OCI-LY1 (cell line): ENCODE measurements around the gene VPS41.

Experiments
- H2AFZ ChIP-seq: fragments of 200-600 bp; sonication (generic), shearing (Covaris generic); 2 replicates; pipeline ENCODE4 v1.6.0; 2014; ENCODE audit warnings: antibody characterized with exemption, mild to moderate bottlenecking, low read length
- H3F3A ChIP-seq: fragments of 200-600 bp; sonication (generic), shearing (Covaris generic); 2 replicates; pipeline ENCODE4 v1.6.0; 2014; ENCODE audit warnings: mild to moderate bottlenecking, antibody characterized with exemption, low read length, moderate library complexity; ENCODE audit not compliant: insufficient read depth
- H3K27ac ChIP-seq: fragments of 200-600 bp; sonication (generic); 2 replicates; pipeline ENCODE4 v1.5.1; 2014; ENCODE audit warnings: low read length, mixed run types, mild to moderate bottlenecking, low read depth; ENCODE audit not compliant: poor library complexity, severe bottlenecking
- H3K27me3 ChIP-seq: fragments of 200-600 bp; sonication (generic); 2 replicates; pipeline ENCODE4 v1.6.0; 2014; ENCODE audit warnings: antibody characterized with exemption, mild to moderate bottlenecking, low read length, moderate library complexity; ENCODE audit not compliant: insufficient read depth
- H3K36me3 ChIP-seq: fragments of 200-600 bp; sonication (generic); 2 replicates; pipeline ENCODE4 v1.6.1; 2014; ENCODE audit warnings: mild to moderate bottlenecking, antibody characterized with exemption, low read length, moderate library complexity, mixed read lengths; ENCODE audit not compliant: insufficient read depth
- H3K4me1 ChIP-seq: fragments of 200-600 bp; sonication (generic); 2 replicates; pipeline ENCODE4 v1.5.1; 2014; ENCODE audit warnings: mild to moderate bottlenecking, low read length, moderate library complexity; ENCODE audit not compliant: insufficient read depth, severe bottlenecking
- H3K4me2 ChIP-seq: fragments of 200-600 bp; sonication (generic), shearing (Covaris generic); 2 replicates; pipeline ENCODE4 v1.6.1; 2014; ENCODE audit warnings: low read length
- H3K4me3 ChIP-seq: fragments of 200-600 bp; sonication (generic); 2 replicates; pipeline ENCODE4 v1.5.1; 2014; ENCODE audit warnings: low read length, low read depth, mild to moderate bottlenecking, mixed read lengths; ENCODE audit not compliant: poor library complexity, severe bottlenecking
- H3K79me2 ChIP-seq: fragments of 200-600 bp; shearing (Covaris generic); 2 replicates; pipeline ENCODE4 v1.6.1; 2016; ENCODE audit warnings: mixed run types, low read length, mixed read lengths; ENCODE audit not compliant: insufficient read depth
- H3K9ac ChIP-seq: fragments of 200-600 bp; sonication (generic), shearing (Covaris generic); 2 replicates; pipeline ENCODE4 v1.6.1; 2014; ENCODE audit warnings: mild to moderate bottlenecking, low read length, mixed read lengths
- H3K9me2 ChIP-seq: fragments of 200-600 bp; sonication (generic), shearing (Covaris generic); 2 replicates; pipeline ENCODE4 v1.6.1; 2014; ENCODE audit warnings: low read depth, mild to moderate bottlenecking, low read length, mixed read lengths
- H3K9me3 ChIP-seq: fragments of 200-600 bp; shearing (Covaris generic); 2 replicates; pipeline ENCODE4 v1.6.1; 2014; ENCODE audit warnings: low read length, mixed read lengths
- H4K20me1 ChIP-seq: fragments of 200-600 bp; sonication (generic), shearing (Covaris generic); 2 replicates; pipeline ENCODE4 v1.6.0; 2016; ENCODE audit warnings: mild to moderate bottlenecking, low read length; ENCODE audit not compliant: insufficient read depth
- CTCF ChIP-seq: fragments of 200-600 bp; sonication (generic), shearing (Covaris generic); IDR thresholded peaks from 2 replicates; pipeline ENCODE4 v1.5.1; 2017; ENCODE audit warnings: mild to moderate bottlenecking, antibody characterized with exemption, low read length, moderate library complexity, mixed read lengths
- EZH2 ChIP-seq: fragments of 200-600 bp; sonication (generic), shearing (Covaris generic); IDR thresholded peaks from 2 replicates; pipeline ENCODE4 v1.8.0; 2017; ENCODE audit warnings: borderline replicate concordance, mixed run types, mild to moderate bottlenecking, antibody characterized with exemption, low read length, moderate library complexity, mixed read lengths

Gene VPS41

GRCh38 chr7:38674513-38674912 lies 234.5 kb downstream of the VPS41 start:
- H3K9ac ChIP-seq = no peak overlapping the region
- no peaks in the 10 kb centered on the region for H3F3A ChIP-seq
- H3K4me2 ChIP-seq = no peak overlapping the region
- no peaks in the 10 kb centered on the region for H3K36me3 ChIP-seq
- no peak overlapping the region for H3K4me3 ChIP-seq
- no peaks in the 10 kb centered on the region for H3K79me2 ChIP-seq
- H3K27me3 ChIP-seq = no peaks in the 10 kb centered on the region
- H2AFZ ChIP-seq = no peak overlapping the region
- no peaks in the 10 kb centered on the region for H4K20me1 ChIP-seq
- no peaks in the 10 kb centered on the region for H3K4me1 ChIP-seq
- TF ChIP-seq CTCF (no peak), EZH2 (no peak)
- no peaks in the 10 kb centered on the region for H3K9me2 ChIP-seq
- H3K27ac ChIP-seq = no peak overlapping the region
- H3K9me3 ChIP-seq = no peaks in the 10 kb centered on the region

- no peaks in the 10 kb centered on the region for H4K20me1 ChIP-seq
- TF ChIP-seq EZH2 (no peak), CTCF (no peak)
- H3K4me2 ChIP-seq = no peak overlapping the region
- H3K36me3 ChIP-seq = no peaks in the 10 kb centered on the region
- no peaks in the 10 kb centered on the region for H3K9me2 ChIP-seq
- no peaks in the 10 kb centered on the region for H3F3A ChIP-seq
- no peaks in the 10 kb centered on the region for H3K4me1 ChIP-seq
- no peaks in the 10 kb centered on the region for H3K79me2 ChIP-seq
- no peak overlapping the region for H3K9ac ChIP-seq
- no peak overlapping the region for H3K4me3 ChIP-seq
- no peak overlapping the region for H3K27ac ChIP-seq
- no peaks in the 10 kb centered on the region for H3K9me3 ChIP-seq
- H2AFZ ChIP-seq = no peak overlapping the region
- H3K27me3 ChIP-seq = no peaks in the 10 kb centered on the region
Measured at GRCh38 chr7:38673795-38674194, 235.2 kb downstream of the VPS41 start.
